ENCODE measurements around the gene EGFL6. TPM values are rescaled to one million over a fixed set of nuclear protein-coding genes. Genes with fewer than 3 reads are reported as not detected.
"Not testable (repeated sequence)": the region's sequence is repeated elsewhere in the genome, so short reads cannot be mapped to it uniquely, and the experiment has no call there.

EGFL6 gene
- total RNA-seq, 2 experiments from 2014 or later, result not detected

DNA sequence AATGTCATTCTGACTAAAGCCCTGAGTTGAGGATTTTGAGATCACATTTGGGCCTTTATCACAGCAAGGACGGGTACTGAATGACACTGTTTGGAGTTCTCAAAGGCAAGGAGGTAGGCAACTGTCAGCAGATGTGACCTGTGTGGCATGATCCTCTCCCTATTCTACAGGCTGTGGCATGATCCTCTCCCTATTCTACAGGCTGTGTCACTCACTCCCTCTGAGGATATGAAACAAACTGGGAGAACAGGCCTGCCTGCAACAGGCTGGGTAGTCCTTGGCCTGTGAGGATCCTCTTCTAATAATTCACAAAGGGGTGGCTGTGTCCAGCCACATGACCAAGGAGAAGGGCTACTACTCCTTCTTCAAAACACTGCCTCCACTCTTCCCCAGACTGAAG lies 68.6 kb downstream of the EGFL6 start:
- H3K4me3 ChIP-seq (ENCODE audit: low read length), result no peak overlapping the region
- ATAC-seq (ENCODE audit: poor library complexity) (no peak), DNase-seq (no peak)
- intact Hi-C loops (cut with DNase I, micrococcal nuclease), result no loop called here
- Mint-ChIP-seq H3K9me3 (no peaks in the 10 kb centered on the region), H3K36me3 (ENCODE audit: low read depth) (no peaks in the 10 kb centered on the region), H3K27ac (no peak overlapping the region), H3K4me1 (ENCODE audit: low read depth) (no peaks in the 10 kb centered on the region), H3K4me3 (no peak overlapping the region), H3K27me3 (peaks cover 4% of the 10 kb centered on the region)
- H3K27me3 ChIP-seq (ENCODE audit: control insufficient read depth in 1 of 2, insufficient read depth in 2 of 2, low read length in 2 of 2), result no peaks in the 10 kb centered on the region
- H3K36me3 ChIP-seq (ENCODE audit: insufficient read depth, low read length), result no peaks in the 10 kb centered on the region
- TF ChIP-seq, protein P1, sequence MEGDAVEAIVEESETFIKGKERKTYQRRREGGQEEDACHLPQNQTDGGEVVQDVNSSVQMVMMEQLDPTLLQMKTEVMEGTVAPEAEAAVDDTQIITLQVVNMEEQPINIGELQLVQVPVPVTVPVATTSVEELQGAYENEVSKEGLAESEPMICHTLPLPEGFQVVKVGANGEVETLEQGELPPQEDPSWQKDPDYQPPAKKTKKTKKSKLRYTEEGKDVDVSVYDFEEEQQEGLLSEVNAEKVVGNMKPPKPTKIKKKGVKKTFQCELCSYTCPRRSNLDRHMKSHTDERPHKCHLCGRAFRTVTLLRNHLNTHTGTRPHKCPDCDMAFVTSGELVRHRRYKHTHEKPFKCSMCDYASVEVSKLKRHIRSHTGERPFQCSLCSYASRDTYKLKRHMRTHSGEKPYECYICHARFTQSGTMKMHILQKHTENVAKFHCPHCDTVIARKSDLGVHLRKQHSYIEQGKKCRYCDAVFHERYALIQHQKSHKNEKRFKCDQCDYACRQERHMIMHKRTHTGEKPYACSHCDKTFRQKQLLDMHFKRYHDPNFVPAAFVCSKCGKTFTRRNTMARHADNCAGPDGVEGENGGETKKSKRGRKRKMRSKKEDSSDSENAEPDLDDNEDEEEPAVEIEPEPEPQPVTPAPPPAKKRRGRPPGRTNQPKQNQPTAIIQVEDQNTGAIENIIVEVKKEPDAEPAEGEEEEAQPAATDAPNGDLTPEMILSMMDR (IDR thresholded peaks at IDR 0.05), result no peak
- ChIA-PET POLR2A (no interaction called here), CTCF (no interaction called here)
- H3K9me3 ChIP-seq (ENCODE audit: control insufficient read depth in 1 of 2, insufficient read depth in 1 of 2, low read length in 2 of 2), result no peaks in the 10 kb centered on the region
- no peaks in the 10 kb centered on the region for H3K4me1 ChIP-seq (ENCODE audit: insufficient read depth, low read length)
- no peak overlapping the region for H3K27ac ChIP-seq (ENCODE audit: low read depth in 1 of 2, low read length in 2 of 2)

DNA sequence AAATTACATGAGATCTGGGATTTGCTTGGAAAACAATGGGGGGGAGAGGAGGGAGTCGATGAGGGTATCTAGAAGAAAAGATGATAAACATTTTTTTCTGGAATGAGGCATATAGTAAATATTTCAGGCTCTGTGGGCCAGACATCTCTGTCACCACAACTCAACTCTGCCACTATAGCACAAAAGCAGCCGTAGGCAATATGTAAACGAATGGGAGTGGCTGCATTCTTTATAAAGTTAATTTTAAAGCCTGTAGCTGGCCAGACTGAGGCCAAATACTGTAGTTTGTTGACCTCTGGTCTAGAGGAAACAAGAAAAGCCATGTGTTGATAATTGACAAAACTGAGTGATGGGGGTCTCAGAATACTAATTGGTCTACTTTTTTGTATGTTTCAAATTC lies 69.4 kb downstream of the EGFL6 start:
- ATAC-seq (ENCODE audit: poor library complexity), result no peak
- Mint-ChIP-seq H3K4me1 (ENCODE audit: low read depth) (no peaks in the 10 kb centered on the region), H3K9me3 (no peaks in the 10 kb centered on the region), H3K27me3 (peaks cover 4% of the 10 kb centered on the region), H3K36me3 (ENCODE audit: low read depth) (no peaks in the 10 kb centered on the region), H3K4me3 (no peak overlapping the region), H3K27ac (no peak overlapping the region)
- DNase-seq, result no peak
- CTCF ChIA-PET, result no interaction called here
- POLR2A ChIA-PET, result no interaction called here
- H3K9me3 ChIP-seq (ENCODE audit: control insufficient read depth in 1 of 2, insufficient read depth in 1 of 2, low read length in 2 of 2), result no peaks in the 10 kb centered on the region
- no peaks in the 10 kb centered on the region for H3K36me3 ChIP-seq (ENCODE audit: insufficient read depth, low read length)
- H3K4me3 ChIP-seq (ENCODE audit: low read length), result no peak overlapping the region
- no peaks in the 10 kb centered on the region for H3K4me1 ChIP-seq (ENCODE audit: insufficient read depth, low read length)
- TF ChIP-seq, protein P1 (IDR thresholded peaks at IDR 0.05), result no peak
- intact Hi-C loops (cut with DNase I, micrococcal nuclease), result no loop called here
- no peaks in the 10 kb centered on the region for H3K27me3 ChIP-seq (ENCODE audit: control insufficient read depth in 1 of 2, insufficient read depth in 2 of 2, low read length in 2 of 2)
- no peak overlapping the region for H3K27ac ChIP-seq (ENCODE audit: low read depth in 1 of 2, low read length in 2 of 2)

DNA sequence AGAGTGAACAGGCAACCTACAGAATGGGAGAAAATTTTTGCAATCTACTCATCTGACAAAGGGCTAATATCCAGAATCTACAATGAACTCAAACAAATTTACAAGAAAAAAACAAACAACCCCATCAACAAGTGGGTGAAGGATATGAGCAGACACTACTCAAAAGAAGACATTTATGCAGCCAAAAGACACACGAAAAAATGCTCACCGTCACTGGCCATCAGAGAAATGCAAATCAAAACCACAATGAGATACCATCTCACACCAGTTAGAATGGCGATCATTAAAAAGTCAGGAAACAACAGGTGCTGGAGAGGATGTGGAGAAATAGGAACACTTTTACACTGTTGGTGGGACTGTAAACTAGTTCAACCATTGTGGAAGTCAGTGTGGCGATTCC lies 72.3 kb downstream of the EGFL6 start:
- H3K4me1 ChIP-seq (ENCODE audit: insufficient read depth, low read length); H3K36me3 Mint-ChIP-seq (ENCODE audit: low read depth); POLR2A ChIA-PET; H3K9me3 Mint-ChIP-seq; H3K27me3 ChIP-seq (ENCODE audit: control insufficient read depth in 1 of 2, insufficient read depth in 2 of 2, low read length in 2 of 2); CTCF ChIA-PET; DNase-seq; H3K27ac ChIP-seq (ENCODE audit: low read depth in 1 of 2, low read length in 2 of 2); H3K9me3 ChIP-seq (ENCODE audit: control insufficient read depth in 1 of 2, insufficient read depth in 1 of 2, low read length in 2 of 2); H3K4me1 Mint-ChIP-seq (ENCODE audit: low read depth); H3K4me3 Mint-ChIP-seq; H3K4me3 ChIP-seq (ENCODE audit: low read length); H3K27me3 Mint-ChIP-seq; H3K27ac Mint-ChIP-seq; H3K36me3 ChIP-seq (ENCODE audit: insufficient read depth, low read length); ATAC-seq (ENCODE audit: poor library complexity): not testable (repeated sequence)
- intact Hi-C loops (cut with DNase I, micrococcal nuclease), result loop anchor here in 1 of 2 experiments (10.0 kb wide), 1 partner anchor 827 kb away; no protein-coding TSS in a partner anchor

DNA sequence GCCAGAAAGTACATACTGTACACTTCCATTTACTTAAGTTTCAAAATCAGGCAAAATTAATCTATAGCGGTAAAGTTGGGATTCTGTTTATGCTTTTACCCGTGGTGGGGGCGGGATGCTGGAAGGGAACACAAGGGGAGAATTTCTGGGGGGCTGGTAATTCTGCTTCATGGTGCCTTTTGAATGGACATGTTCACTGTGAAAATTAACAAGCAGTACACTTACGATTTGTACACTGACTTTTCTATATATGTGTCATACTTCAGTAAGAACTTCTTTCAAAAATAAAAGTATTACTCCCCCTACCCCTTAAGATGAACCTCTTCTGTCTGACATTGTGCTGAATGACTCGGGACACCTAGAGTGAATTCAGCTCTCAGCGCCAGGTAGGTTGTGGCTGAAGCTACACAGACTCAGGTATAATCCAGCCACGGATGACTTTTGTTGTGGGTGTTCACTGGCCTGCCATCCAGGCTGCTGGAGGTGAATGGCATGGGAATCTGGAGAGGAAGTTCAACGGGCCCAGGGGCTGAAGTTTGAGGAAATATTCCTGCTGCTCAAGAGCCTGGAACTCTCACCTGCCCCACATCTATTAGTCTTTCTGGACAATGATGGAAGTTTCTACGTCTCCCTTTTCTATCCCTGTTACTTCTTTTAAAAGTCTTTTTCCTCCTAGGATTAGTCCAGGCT lies 76.2 kb downstream of the EGFL6 start:
- H3K9me3 ChIP-seq (ENCODE audit: control insufficient read depth in 1 of 2, insufficient read depth in 1 of 2, low read length in 2 of 2), result no peaks in the 10 kb centered on the region
- H3K36me3 ChIP-seq (ENCODE audit: insufficient read depth, low read length), result no peaks in the 10 kb centered on the region
- no peak overlapping the region for H3K27ac ChIP-seq (ENCODE audit: low read depth in 1 of 2, low read length in 2 of 2)
- intact Hi-C loops (cut with DNase I, micrococcal nuclease), result loop anchor here in 1 of 2 experiments (5.0 to 10.0 kb wide), 2 partner anchors 698 to 831 kb away; no protein-coding TSS in a partner anchor
- Mint-ChIP-seq H3K4me3 (no peak overlapping the region), H3K36me3 (ENCODE audit: low read depth) (no peaks in the 10 kb centered on the region), H3K9me3 (no peaks in the 10 kb centered on the region), H3K27me3 (no peaks in the 10 kb centered on the region), H3K4me1 (ENCODE audit: low read depth) (peaks cover 11% of the 10 kb centered on the region), H3K27ac (no peak overlapping the region)
- H3K4me3 ChIP-seq (ENCODE audit: low read length), result no peak overlapping the region
- CTCF ChIA-PET, result interaction anchor here (1.0 to 1.1 kb wide), 2 partner anchors 696 to 831 kb away, joined by 3 read pairs; no protein-coding TSS in a partner anchor
- no peaks in the 10 kb centered on the region for H3K27me3 ChIP-seq (ENCODE audit: control insufficient read depth in 1 of 2, insufficient read depth in 2 of 2, low read length in 2 of 2)
- TF ChIP-seq, protein P1 (IDR thresholded peaks at IDR 0.05), result no peak
- ATAC-seq (ENCODE audit: poor library complexity) (no peak), DNase-seq (no peak)
- POLR2A ChIA-PET, result interaction anchor here (1.2 kb wide), 1 partner anchor 384 kb away, joined by 4 read pairs; the partner anchor contains the start of gene GEMIN8
- no peaks in the 10 kb centered on the region for H3K4me1 ChIP-seq (ENCODE audit: insufficient read depth, low read length)
